Activated CD8-positive, alpha-beta memory T cell treated with anti-CD3 and anti-CD28 coated beads for 48 hours (primary cell): ENCODE measurements around the gene YAE1.

Experiments
- DNase-seq, 3 experiments: peaks; one replicate each; pipeline ENCODE4 v3.0.0-alpha.2; 2020; ENCODE audit warnings: low read depth in 2 of 3, low spot score in 2 of 3

The YAE1 gene

GRCh38 chr7:39554583-39555165, 11.5 kb upstream of the YAE1 start:
- DNase-seq, result no peak

GRCh38 chr7:39557222-39557621, 9.0 kb upstream of the YAE1 start:
- DNase-seq, result no peak

DNA sequence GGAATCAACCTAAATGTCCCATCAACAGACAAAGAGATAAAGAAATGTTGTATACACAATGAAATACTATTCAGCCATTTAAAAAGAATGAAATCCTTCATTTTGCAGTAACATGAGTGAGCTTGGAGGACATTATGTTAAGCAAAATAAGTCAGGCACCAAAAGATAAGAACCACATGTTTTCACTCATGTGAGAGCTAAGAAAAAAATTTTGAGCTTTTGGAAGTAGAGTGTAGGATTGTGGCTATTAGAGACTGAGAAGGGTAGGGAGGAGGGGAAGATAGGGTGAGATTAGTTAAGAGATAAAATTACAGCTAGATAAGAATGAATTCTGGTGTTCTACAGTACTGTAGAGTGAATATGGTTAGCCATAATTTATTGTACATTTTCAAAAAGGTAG, 8.3 kb upstream of the YAE1 start:
- no peak for DNase-seq

DNA sequence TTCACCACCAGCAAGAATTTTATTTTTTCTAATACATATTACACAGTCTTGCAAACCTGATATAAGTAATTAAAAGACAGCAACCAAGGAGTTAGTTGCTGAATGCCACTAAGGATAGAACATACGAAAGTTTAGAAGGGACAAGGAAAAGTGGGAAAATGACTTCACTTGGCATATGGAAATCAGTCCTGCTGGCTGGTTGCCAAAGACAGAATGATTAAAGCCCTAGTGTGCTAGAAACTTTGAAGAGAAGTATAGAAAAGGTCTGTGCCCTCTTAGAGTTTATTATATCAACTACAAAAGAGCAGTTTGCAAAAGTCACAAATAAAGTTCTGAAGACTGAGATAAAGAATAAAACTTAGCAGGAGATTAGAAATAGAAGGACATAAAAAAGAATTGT, 5.8 kb upstream of the YAE1 start:
- DNase-seq, result no peak

- no peak for DNase-seq
These were observed 5.2 kb upstream of the YAE1 start for GRCh38 chr7:39560997-39561396.

GRCh38 chr7:39565538-39565937, 666 bp upstream of the YAE1 start:
- DNase-seq, result no peak

DNA sequence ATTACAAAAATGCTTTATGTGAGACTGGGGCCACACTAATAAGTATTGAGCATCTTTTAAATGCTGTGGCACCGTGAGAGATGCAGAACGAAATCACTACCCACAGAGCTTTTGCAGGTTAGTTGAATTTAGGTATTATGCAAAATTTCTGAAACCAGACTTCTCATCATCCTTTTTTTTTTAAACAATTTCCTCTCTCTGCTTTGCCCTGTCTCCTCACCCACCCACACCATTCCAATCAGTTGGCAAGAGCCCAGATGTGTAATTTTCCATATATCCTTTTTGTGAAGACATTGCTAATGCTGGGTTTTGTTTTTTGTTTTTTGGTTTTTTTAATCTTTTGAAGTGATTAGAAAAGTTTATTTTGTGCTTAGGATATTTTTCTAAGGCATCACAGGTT, 1.1 kb downstream of the YAE1 start:
- DNase-seq, result no peak

- no peak for DNase-seq
These were observed 8.6 kb downstream of the YAE1 start for GRCh38 chr7:39574673-39575349.

DNA sequence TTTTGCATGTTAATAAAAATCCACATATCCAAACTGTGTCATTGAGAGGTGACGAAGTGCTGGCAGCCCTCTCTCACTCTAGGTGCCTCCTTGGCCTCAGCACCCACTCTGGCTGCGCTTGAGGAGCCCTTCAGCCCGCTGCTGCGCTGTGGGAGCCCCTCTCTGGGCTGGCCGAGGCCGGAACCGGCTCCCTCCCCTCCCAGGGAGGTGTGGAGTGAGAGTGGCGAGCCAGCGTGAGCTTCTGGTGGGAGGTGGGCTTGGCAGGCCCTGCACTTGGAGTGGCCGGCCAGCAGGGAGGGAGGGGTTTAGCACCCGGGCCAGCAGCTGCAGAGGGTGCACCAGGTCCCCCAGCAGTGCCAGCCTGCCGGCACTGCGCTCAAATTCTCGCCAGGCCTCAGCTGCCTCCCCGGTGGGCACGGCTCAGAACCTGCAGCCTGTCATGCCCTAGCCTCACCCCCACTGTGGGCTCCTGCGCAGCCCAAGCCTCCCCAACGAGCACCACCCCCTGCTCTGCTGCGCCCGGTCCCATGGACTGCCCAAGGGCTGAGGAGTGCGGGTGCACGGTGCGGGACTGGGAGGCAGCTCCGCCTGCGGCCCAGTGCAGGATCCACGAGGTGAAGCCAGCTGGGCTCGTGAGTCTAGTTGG, 11.1 kb downstream of the YAE1 start:
- no peak for DNase-seq

GRCh38 chr7:39580149-39580874, 14.1 kb downstream of the YAE1 start:
- peak; percentile 25 to 50 (median 32) for DNase-seq

- DNase-seq, result no peak
These were observed 16.3 kb downstream of the YAE1 start for GRCh38 chr7:39582536-39582935.

DNA sequence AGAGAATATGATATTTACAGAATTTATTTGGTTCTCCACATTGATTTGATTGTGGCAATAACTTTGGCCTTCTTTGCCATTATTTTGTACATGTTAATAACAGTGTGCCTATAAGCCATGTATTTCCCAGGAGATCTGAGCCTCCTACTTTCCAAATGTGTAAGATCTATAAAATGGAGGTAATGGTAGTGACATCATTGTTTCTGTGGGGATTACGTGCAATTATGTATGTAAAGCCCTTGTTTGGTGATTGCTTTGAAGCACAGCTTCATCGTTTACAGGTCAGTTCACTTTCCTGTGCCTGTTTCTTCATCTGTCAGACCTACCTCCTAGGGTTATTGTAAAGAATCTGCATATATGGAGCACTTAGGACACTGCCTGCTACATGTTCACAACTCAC, 17.3 kb downstream of the YAE1 start:
- DNase-seq, result no peak

GRCh38 chr7:39587393-39587792, 21.2 kb downstream of the YAE1 start:
- no peak for DNase-seq

DNA sequence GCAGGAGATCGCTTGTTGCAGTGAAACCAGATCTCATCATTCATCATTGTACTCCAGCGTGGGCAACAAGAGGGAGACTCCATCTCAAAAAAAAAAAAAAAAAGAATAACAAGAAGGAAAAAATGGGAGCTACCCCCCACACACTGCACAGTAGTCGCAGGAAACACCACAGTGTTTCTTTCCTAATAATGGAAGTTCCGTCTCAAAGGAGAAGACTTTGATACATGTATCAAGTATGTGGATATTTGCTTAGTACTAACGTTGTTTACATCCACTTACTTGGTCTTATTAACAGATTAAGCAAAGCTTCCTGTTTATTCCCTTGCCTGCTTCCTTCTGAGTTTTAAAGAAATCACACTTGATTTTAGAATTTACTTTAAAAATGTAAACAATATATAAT, 22.2 kb downstream of the YAE1 start:
- no peak for DNase-seq

GRCh38 chr7:39589323-39590111, 23.3 kb downstream of the YAE1 start:
- peak in 2 of 3 experiments; percentile 23 to 55 for DNase-seq

GRCh38 chr7:39592586-39592985, 26.4 kb downstream of the YAE1 start:
- DNase-seq, result no peak

- no peak for DNase-seq
These were observed 28.9 kb downstream of the YAE1 start for GRCh38 chr7:39594988-39595620.

- no peak for DNase-seq
These were observed 36.1 kb downstream of the YAE1 start for GRCh38 chr7:39602351-39602750.

GRCh38 chr7:39603924-39604323, 37.7 kb downstream of the YAE1 start:
- no peak for DNase-seq

GRCh38 chr7:39605087-39605486, 38.9 kb downstream of the YAE1 start:
- DNase-seq, result no peak

DNA sequence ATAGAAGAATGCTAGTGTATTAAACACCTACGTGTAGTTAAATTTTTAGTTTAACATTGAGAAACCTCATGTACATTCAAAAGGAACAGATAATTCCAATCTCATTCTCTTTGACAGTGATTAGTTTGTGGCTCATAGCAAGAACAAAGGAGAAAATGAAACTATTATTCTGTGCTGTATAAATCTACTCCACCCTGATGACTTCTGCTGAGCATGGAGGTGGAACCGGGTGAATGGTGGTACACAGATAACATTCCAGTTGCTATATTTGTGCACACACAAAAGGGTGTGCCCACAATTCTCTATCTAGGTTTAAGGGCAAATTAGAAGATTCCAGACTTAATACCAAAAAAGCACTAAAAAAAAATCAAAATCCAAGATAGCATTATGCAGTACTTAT, 40.1 kb downstream of the YAE1 start:
- DNase-seq, result no peak
